Suprapubic skin (tissue), 4 donors: ENCODE data around the gene AGFG2. TPM values are rescaled to one million over a fixed set of nuclear protein-coding genes. Genes with fewer than 3 reads are reported as not detected.

Experiments
- DNase-seq, 2 donors: peaks; one replicate each; pipeline ENCODE4 v3.0.0-alpha.2; 2019; ENCODE audit warnings: low spot score in 2 of 2
- H3K27ac ChIP-seq: fragments of 200-600 bp; sonication (generic); one replicate; pipeline ENCODE4 v1.5.1; 2019
- H3K27me3 ChIP-seq: fragments of 200-600 bp; sonication (generic); one replicate; pipeline ENCODE4 v1.5.1; 2019
- H3K36me3 ChIP-seq: fragments of 200-600 bp; sonication (generic); one replicate; pipeline ENCODE4 v1.5.1; 2019
- H3K4me1 ChIP-seq: fragments of 200-600 bp; sonication (generic); one replicate; pipeline ENCODE4 v1.5.1; 2019
- H3K4me3 ChIP-seq: fragments of 200-600 bp; sonication (generic); one replicate; pipeline ENCODE4 v1.5.1; 2019; ENCODE audit warnings: mild to moderate bottlenecking
- H3K9me3 ChIP-seq: fragments of 200-600 bp; sonication (generic); one replicate; pipeline ENCODE4 v1.5.1; 2019
- EP300 ChIP-seq: sonication (generic); formaldehyde crosslinking; IDR thresholded peaks from one replicate; pipeline ENCODE4 v1.6.1; 2017; ENCODE audit warnings: antibody characterized with exemption
- POLR2A ChIP-seq, 2 donors: fragments of 450-650 bp; IDR thresholded peaks; one replicate each; pipeline ENCODE4 v1.6.1; 2017; ENCODE audit warnings: antibody characterized with exemption in 2 of 2, mild to moderate bottlenecking in 2 of 2, moderate library complexity in 2 of 2
- POLR2AphosphoS5 ChIP-seq, 3 donors: sonication (generic); formaldehyde crosslinking; IDR thresholded peaks; one replicate each; pipeline ENCODE4 v1.6.1; 2017; ENCODE audit warnings: antibody characterized with exemption in 3 of 3
- WGBS: methylation state at CpG from one replicate; pipeline ENCODE4 v1.1.5; 2018; 5-methylcytosine and 5-hydroxymethylcytosine counted together
- total RNA-seq, 4 donors: library from RNA; depleted of rRNA; stranded (reverse); fragments of >200 nt; gene quantifications; one replicate each; pipeline ENCODE4 v1.1.0, GENCODE V29; 2016
- TF ChIP-seq, protein P1 (sequence below), 2 donors: fragments of 200-600 bp in 1 of 2; fragments of 450-650 bp in 1 of 2; sonication (generic) in 1 of 2; IDR thresholded peaks; one replicate each; pipeline ENCODE4 v1.5.1; 2016 to 2019; ENCODE audit warnings: antibody characterized with exemption in 2 of 2, mild to moderate bottlenecking in 1 of 2, moderate library complexity in 1 of 2

The AGFG2 gene
- total RNA-seq, 4 donors from 2014 or later, result 46.6 to 63.4 (median 52.9) TPM

GRCh38 chr7:100568176-100568895 is 29.3 kb downstream of the AGFG2 start:
- Histone ChIP-seq H3K4me3 (no peak overlapping the region), H3K27ac (no peak overlapping the region), H3K27me3 (no peaks in the 10 kb centered on the region), H3K36me3 (peaks cover under 1% of the 10 kb centered on the region), H3K9me3 (no peaks in the 10 kb centered on the region), H3K4me1 (peaks cover 16% of the 10 kb centered on the region)
- TF ChIP-seq POLR2AphosphoS5 (IDR thresholded peaks at IDR 0.05) (no peak), POLR2A (IDR thresholded peaks at IDR 0.05) (no peak), EP300 (no peak)
- TF ChIP-seq, protein P1, sequence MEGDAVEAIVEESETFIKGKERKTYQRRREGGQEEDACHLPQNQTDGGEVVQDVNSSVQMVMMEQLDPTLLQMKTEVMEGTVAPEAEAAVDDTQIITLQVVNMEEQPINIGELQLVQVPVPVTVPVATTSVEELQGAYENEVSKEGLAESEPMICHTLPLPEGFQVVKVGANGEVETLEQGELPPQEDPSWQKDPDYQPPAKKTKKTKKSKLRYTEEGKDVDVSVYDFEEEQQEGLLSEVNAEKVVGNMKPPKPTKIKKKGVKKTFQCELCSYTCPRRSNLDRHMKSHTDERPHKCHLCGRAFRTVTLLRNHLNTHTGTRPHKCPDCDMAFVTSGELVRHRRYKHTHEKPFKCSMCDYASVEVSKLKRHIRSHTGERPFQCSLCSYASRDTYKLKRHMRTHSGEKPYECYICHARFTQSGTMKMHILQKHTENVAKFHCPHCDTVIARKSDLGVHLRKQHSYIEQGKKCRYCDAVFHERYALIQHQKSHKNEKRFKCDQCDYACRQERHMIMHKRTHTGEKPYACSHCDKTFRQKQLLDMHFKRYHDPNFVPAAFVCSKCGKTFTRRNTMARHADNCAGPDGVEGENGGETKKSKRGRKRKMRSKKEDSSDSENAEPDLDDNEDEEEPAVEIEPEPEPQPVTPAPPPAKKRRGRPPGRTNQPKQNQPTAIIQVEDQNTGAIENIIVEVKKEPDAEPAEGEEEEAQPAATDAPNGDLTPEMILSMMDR (IDR thresholded peaks at IDR 0.05), result no peak
- WGBS, result 64% methylated on average over 3 of the region's 11 CpGs
- no peak for DNase-seq

- no peak for DNase-seq
- H3K4me3 ChIP-seq, result peak overlapping the region; percentile 45
- TF ChIP-seq, protein P1 (IDR thresholded peaks at IDR 0.05), result peak in 1 of 2 donors; percentile 12
- TF ChIP-seq EP300 (no peak), POLR2AphosphoS5 (IDR thresholded peaks at IDR 0.05) (peak in 1 of 3 donors; percentile 4)
- peaks cover 16% of the 10 kb centered on the region for H3K4me1 ChIP-seq
- H3K36me3 ChIP-seq, result peaks cover 5% of the 10 kb centered on the region
- no peaks in the 10 kb centered on the region for H3K27me3 ChIP-seq
- H3K9me3 ChIP-seq, result no peaks in the 10 kb centered on the region
- H3K27ac ChIP-seq, result peak overlapping the region; percentile 0
- WGBS, result 25% methylated on average over 24 of the region's 36 CpGs
These were observed 30.2 kb downstream of the AGFG2 start for GRCh38 chr7:100568896-100569844.

DNA sequence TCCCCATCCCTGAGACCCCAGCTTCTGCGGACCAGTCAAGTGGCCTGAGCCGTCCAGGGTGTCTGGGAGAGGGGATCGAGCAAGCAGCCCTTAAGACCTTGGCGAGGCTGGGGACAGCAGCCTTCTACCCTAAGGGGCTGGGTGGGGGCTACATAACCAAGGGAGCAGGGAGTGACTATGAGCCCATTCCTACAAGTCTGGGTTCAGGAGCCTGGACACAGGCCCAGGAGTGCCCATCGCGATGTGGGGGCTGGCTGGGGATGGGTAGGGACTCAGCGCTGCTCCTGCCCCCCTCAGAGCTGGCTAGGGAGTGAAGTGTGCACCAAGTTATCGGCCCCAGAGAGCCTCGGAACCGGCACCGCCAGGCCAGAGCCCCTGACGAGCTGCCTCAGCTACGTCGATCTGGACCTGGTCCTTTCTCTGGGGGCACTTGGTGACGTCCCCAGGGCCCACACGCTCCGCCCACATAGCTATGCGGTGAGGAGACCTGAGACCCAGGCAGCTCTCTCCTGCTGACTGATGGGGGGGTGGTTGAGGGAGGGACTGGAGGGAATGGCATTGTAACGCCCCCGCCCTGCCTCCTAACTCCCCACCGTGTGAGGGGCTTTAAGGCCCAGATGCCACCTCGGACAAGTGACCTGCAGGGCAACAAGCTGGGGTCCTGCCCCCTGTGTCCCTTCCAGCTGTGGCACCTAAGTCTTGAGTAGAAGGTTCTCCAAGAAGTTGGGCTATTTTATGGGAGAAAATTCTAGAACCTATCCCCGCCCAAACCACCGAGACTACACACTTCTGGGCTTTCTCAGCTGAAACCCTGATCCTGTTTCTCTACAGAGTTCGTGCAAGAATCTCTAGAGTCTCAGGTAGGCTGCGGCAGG is 32.2 kb downstream of the AGFG2 start:
- TF ChIP-seq POLR2A (IDR thresholded peaks at IDR 0.05) (no peak), POLR2AphosphoS5 (IDR thresholded peaks at IDR 0.05) (no peak), EP300 (no peak)
- TF ChIP-seq, protein P1 (IDR thresholded peaks at IDR 0.05), result no peak
- Histone ChIP-seq H3K27me3 (no peaks in the 10 kb centered on the region), H3K4me1 (peaks cover 16% of the 10 kb centered on the region), H3K4me3 (no peak overlapping the region), H3K27ac (no peak overlapping the region), H3K36me3 (peaks cover 26% of the 10 kb centered on the region), H3K9me3 (no peaks in the 10 kb centered on the region)
- no peak for DNase-seq
- 70% methylated on average over 12 of the region's 26 CpGs for WGBS

DNA sequence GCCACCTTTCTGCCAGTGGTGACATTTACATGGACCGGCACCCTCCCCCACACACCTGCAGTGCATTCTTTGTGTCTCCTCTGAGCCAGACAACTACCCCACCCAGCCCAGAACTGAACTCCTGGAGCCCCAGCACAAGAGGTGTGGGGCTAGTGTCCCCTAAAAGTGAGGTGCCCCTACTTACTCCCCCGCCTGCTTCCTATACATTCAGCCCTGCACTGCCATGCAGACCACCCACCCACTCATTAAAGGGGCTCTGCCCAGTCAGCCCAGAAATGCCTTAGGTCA is 32.8 kb downstream of the AGFG2 start:
- H3K36me3 ChIP-seq, result peaks cover 31% of the 10 kb centered on the region
- DNase-seq, result no peak
- H3K27ac ChIP-seq, result no peak overlapping the region
- no peaks in the 10 kb centered on the region for H3K9me3 ChIP-seq
- H3K4me1 ChIP-seq, result peaks cover 16% of the 10 kb centered on the region
- TF ChIP-seq EP300 (no peak), POLR2A (IDR thresholded peaks at IDR 0.05) (no peak), POLR2AphosphoS5 (IDR thresholded peaks at IDR 0.05) (no peak)
- TF ChIP-seq, protein P1 (IDR thresholded peaks at IDR 0.05), result no peak
- 100% methylated on average over 2 of the region's 2 CpGs for WGBS
- no peaks in the 10 kb centered on the region for H3K27me3 ChIP-seq
- H3K4me3 ChIP-seq, result no peak overlapping the region
